ENCODE measurements around the gene HRH2.

HRH2 gene

DNA sequence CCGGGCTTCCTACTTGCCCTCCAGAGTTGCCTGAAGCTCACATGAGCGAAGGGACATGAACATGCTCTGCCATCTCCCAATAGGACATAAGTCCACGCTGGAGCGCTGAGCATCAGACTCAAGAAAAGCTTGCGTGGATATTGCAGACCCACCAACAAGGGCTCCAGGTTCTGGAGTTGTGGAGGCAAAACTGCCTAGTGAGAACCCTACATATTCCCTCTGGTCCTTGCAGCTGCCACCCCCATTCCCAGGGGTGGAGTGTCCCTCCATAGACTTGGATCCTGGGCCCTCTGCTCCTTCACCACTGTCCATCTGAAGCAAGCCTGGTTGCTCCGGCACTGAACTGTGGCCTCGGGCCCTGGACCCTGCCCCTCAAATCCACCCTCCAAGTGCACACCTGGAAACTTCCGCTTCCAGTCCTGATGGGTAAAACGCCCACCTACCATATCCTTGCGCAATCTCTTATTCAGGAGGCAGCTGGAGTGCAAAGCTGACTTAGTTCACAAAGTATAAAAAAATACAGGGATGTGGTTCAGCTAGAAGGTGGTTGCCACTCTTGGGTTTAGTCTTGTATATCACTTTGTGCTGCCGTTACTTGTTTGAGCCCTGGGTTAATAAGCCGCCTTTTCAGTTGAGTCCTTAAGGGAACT is 28.0 kb downstream of the HRH2 start:
- TF ChIP-seq, protein P1, sequence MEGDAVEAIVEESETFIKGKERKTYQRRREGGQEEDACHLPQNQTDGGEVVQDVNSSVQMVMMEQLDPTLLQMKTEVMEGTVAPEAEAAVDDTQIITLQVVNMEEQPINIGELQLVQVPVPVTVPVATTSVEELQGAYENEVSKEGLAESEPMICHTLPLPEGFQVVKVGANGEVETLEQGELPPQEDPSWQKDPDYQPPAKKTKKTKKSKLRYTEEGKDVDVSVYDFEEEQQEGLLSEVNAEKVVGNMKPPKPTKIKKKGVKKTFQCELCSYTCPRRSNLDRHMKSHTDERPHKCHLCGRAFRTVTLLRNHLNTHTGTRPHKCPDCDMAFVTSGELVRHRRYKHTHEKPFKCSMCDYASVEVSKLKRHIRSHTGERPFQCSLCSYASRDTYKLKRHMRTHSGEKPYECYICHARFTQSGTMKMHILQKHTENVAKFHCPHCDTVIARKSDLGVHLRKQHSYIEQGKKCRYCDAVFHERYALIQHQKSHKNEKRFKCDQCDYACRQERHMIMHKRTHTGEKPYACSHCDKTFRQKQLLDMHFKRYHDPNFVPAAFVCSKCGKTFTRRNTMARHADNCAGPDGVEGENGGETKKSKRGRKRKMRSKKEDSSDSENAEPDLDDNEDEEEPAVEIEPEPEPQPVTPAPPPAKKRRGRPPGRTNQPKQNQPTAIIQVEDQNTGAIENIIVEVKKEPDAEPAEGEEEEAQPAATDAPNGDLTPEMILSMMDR (IDR thresholded peaks at IDR 0.05; ENCODE audit: low read depth, low read length), result no peak
- TF ChIP-seq EZH2phosphoT487 (IDR thresholded peaks at IDR 0.05; ENCODE audit: low read depth), result no peak
- Histone ChIP-seq H3K36me3 (replicated peaks; ENCODE audit: low read depth, low read length) (no peaks in the 10 kb centered on the region), H3K4me3 (ENCODE audit: low read length) (no peak overlapping the region), H2AFZ (ENCODE audit: low read depth, low read length) (no peak overlapping the region), H4K20me1 (ENCODE audit: insufficient read depth, low read length) (no peaks in the 10 kb centered on the region), H3K9me3 (ENCODE audit: insufficient read depth, low read length) (no peaks in the 10 kb centered on the region), H3K4me2 (ENCODE audit: low read length) (no peak overlapping the region), H3K79me2 (ENCODE audit: low read length) (no peaks in the 10 kb centered on the region), H3K27ac (ENCODE audit: low read length) (no peak overlapping the region), H3K27me3 (ENCODE audit: low read depth, low read length) (peaks cover 22% of the 10 kb centered on the region), H3K4me1 (ENCODE audit: low read length) (peaks cover 5% of the 10 kb centered on the region; the same call in 1 of the 2 replicates), H3K9ac (ENCODE audit: low read length) (no peak overlapping the region)

DNA sequence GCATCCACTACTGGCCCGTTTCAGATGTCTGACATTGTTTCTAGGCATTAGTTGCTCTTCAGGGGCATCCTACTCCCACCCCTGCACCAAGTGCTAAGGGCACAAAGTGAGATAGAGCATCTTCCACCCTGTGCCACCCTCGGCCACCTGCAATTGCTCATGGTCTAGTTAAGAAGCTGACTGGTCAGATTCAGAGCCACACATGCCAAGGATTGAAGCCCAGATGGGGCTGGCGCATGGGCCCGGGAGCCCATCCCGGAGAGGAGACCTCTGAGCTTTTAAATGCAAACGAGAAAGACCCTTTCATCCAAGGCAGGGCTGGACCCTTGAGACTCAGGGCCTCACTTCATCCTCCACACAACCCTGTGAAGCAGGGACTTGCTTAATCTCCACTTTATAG is 28.5 kb downstream of the HRH2 start:
- H3K27me3 ChIP-seq (ENCODE audit: low read depth, low read length), result peaks cover 18% of the 10 kb centered on the region
- TF ChIP-seq, protein P1 (IDR thresholded peaks at IDR 0.05; ENCODE audit: low read depth, low read length), result no peak
- TF ChIP-seq EZH2phosphoT487 (IDR thresholded peaks at IDR 0.05; ENCODE audit: low read depth), result no peak
- peaks cover 5% of the 10 kb centered on the region; the same call in 1 of the 2 replicates for H3K4me1 ChIP-seq (ENCODE audit: low read length)
- H4K20me1 ChIP-seq (ENCODE audit: insufficient read depth, low read length), result no peaks in the 10 kb centered on the region
- H3K79me2 ChIP-seq (ENCODE audit: low read length), result no peaks in the 10 kb centered on the region
- no peak overlapping the region for H3K27ac ChIP-seq (ENCODE audit: low read length)
- H2AFZ ChIP-seq (ENCODE audit: low read depth, low read length), result no peak overlapping the region
- no peaks in the 10 kb centered on the region for H3K9me3 ChIP-seq (ENCODE audit: insufficient read depth, low read length)
- H3K36me3 ChIP-seq (replicated peaks; ENCODE audit: low read depth, low read length), result no peaks in the 10 kb centered on the region
- H3K9ac ChIP-seq (ENCODE audit: low read length), result no peak overlapping the region
- no peak overlapping the region for H3K4me3 ChIP-seq (ENCODE audit: low read length)
- no peak overlapping the region for H3K4me2 ChIP-seq (ENCODE audit: low read length)

DNA sequence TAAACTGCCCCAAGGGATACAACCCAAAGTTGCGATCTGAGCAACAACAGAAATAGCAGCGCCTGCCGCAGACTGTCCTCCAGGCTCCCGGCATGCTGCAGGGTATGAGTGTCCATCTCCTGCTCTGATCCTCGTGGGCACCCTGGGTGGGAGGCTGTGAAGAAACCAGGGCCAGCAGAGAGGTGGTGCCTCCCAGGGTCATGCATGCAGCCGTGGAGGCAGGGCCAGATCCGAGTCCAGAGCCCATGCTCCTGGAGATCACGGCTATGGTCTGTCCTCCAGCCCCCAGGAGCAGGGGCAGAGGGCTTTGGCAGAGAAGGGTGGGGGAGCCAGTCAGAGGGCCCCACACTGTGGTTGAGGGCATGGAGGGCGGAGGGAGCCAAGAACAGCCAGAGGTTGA is 29.0 kb downstream of the HRH2 start:
- no peaks in the 10 kb centered on the region for H3K9me3 ChIP-seq (ENCODE audit: insufficient read depth, low read length)
- no peaks in the 10 kb centered on the region for H3K79me2 ChIP-seq (ENCODE audit: low read length)
- H3K4me3 ChIP-seq (ENCODE audit: low read length), result no peak overlapping the region
- H3K4me2 ChIP-seq (ENCODE audit: low read length), result no peak overlapping the region
- no peak for TF ChIP-seq EZH2phosphoT487 (IDR thresholded peaks at IDR 0.05; ENCODE audit: low read depth)
- TF ChIP-seq, protein P1 (IDR thresholded peaks at IDR 0.05; ENCODE audit: low read depth, low read length), result no peak
- H2AFZ ChIP-seq (ENCODE audit: low read depth, low read length), result no peak overlapping the region
- H3K9ac ChIP-seq (ENCODE audit: low read length), result no peak overlapping the region
- peaks cover 16% of the 10 kb centered on the region for H3K27me3 ChIP-seq (ENCODE audit: low read depth, low read length)
- H4K20me1 ChIP-seq (ENCODE audit: insufficient read depth, low read length), result no peaks in the 10 kb centered on the region
- peaks cover 5% of the 10 kb centered on the region; the same call in 1 of the 2 replicates for H3K4me1 ChIP-seq (ENCODE audit: low read length)
- H3K36me3 ChIP-seq (replicated peaks; ENCODE audit: low read depth, low read length), result no peaks in the 10 kb centered on the region
- H3K27ac ChIP-seq (ENCODE audit: low read length), result no peak overlapping the region

DNA sequence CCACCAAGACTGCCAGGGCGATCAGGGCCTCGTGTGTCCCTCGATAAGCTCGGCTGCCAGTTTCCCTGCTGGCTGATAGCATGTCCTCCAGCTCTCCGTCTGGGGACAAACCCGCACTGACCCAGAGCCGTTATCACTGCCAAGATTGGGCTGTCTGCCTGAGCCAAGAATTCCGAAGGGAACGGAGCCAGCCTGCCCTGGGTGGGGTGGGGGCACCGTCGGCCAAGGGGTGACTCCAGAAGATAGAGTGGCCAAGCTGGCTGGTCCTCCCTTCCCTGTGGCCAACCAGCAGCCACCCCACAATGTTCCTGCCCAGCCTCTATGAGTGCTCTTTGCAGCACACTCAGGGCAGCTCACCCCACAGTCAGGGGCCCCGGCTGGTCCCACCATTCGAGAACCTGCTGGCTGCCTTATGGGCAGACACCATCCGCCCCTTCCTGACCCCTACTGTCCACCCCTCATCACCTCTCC is 29.4 kb downstream of the HRH2 start:
- H3K27me3 ChIP-seq (ENCODE audit: low read depth, low read length), result peaks cover 16% of the 10 kb centered on the region
- H3K4me1 ChIP-seq (ENCODE audit: low read length), result peaks cover 5% of the 10 kb centered on the region; the same call in 1 of the 2 replicates
- no peaks in the 10 kb centered on the region for H4K20me1 ChIP-seq (ENCODE audit: insufficient read depth, low read length)
- no peak overlapping the region for H3K4me2 ChIP-seq (ENCODE audit: low read length)
- H3K27ac ChIP-seq (ENCODE audit: low read length), result no peak overlapping the region
- no peak overlapping the region for H3K9ac ChIP-seq (ENCODE audit: low read length)
- TF ChIP-seq, protein P1 (IDR thresholded peaks at IDR 0.05; ENCODE audit: low read depth, low read length), result no peak
- no peak for TF ChIP-seq EZH2phosphoT487 (IDR thresholded peaks at IDR 0.05; ENCODE audit: low read depth)
- H3K9me3 ChIP-seq (ENCODE audit: insufficient read depth, low read length), result no peaks in the 10 kb centered on the region
- no peaks in the 10 kb centered on the region for H3K79me2 ChIP-seq (ENCODE audit: low read length)
- H2AFZ ChIP-seq (ENCODE audit: low read depth, low read length), result no peak overlapping the region
- H3K36me3 ChIP-seq (replicated peaks; ENCODE audit: low read depth, low read length), result no peaks in the 10 kb centered on the region
- H3K4me3 ChIP-seq (ENCODE audit: low read length), result no peak overlapping the region
